Liver (tissue), 9 donors: ENCODE results near the gene FOXL1. TPM values are rescaled to one million over a fixed set of nuclear protein-coding genes. Genes with fewer than 3 reads are reported as not detected.

ENCODE experiments used
- DNase-seq: peaks from one replicate; pipeline ENCODE4 v3.0.0-alpha.2; 2017; ENCODE audit warnings: low spot score
- H3K27ac ChIP-seq, 2 donors: one replicate each; pipeline ENCODE4 v1.7.0; 2013; ENCODE audit warnings: inconsistent platforms in 2 of 2, low read length in 2 of 2, control low read depth in 1 of 2, low read depth in 1 of 2, mild to moderate bottlenecking in 1 of 2
- H3K27me3 ChIP-seq, 4 donors: one replicate each; pipeline versions ENCODE4 v1.6.1 to v1.7.0; 2013; ENCODE audit warnings: low read length in 3 of 4, inconsistent platforms in 1 of 4, mild to moderate bottlenecking in 1 of 4, moderate library complexity in 1 of 4; ENCODE audit not compliant: control insufficient read depth in 4 of 4, insufficient read depth in 4 of 4
- H3K36me3 ChIP-seq, 4 donors: one replicate each; pipeline versions ENCODE4 v1.6.1 to v1.7.0; 2013; ENCODE audit warnings: low read length in 3 of 4, mild to moderate bottlenecking in 3 of 4, low read depth in 1 of 4, moderate library complexity in 1 of 4; ENCODE audit not compliant: control insufficient read depth in 4 of 4, insufficient read depth in 3 of 4
- H3K4me1 ChIP-seq, 4 donors: one replicate each; pipeline versions ENCODE4 v1.6.1 to v1.7.0; 2013; ENCODE audit warnings: low read length in 3 of 4, mild to moderate bottlenecking in 3 of 4, moderate library complexity in 1 of 4; ENCODE audit not compliant: control insufficient read depth in 4 of 4, insufficient read depth in 4 of 4
- H3K4me3 ChIP-seq, 3 donors: one replicate each; pipeline versions ENCODE4 v1.6.1 to v1.7.0; 2013; ENCODE audit warnings: low read length in 3 of 3, control low read depth in 1 of 3, low read depth in 1 of 3, mild to moderate bottlenecking in 1 of 3
- H3K9ac ChIP-seq, 2 donors: one replicate each; pipeline ENCODE4 v1.7.0; 2013; ENCODE audit warnings: low read length in 2 of 2, mild to moderate bottlenecking in 2 of 2, moderate library complexity in 2 of 2, control low read depth in 1 of 2, low read depth in 1 of 2
- H3K9me3 ChIP-seq, 4 donors: one replicate each; pipeline versions ENCODE4 v1.6.1 to v1.7.0; 2013; ENCODE audit warnings: low read length in 3 of 4; ENCODE audit not compliant: control insufficient read depth in 4 of 4
- CTCF ChIP-seq: fragments of 150-350 bp; IDR thresholded peaks from 2 replicates; pipeline ENCODE4 v1.5.1; 2017; ENCODE audit warnings: improper control_type of control experiment, low read depth, low read length; ENCODE audit not compliant: missing input control
- EGR1 ChIP-seq, 2 donors: IDR thresholded peaks; 2 replicates each; pipeline ENCODE4 v1.6.1; 2016 to 2018; ENCODE audit warnings: antibody characterized with exemption in 2 of 2, low read depth in 2 of 2
- FOXA2 ChIP-seq: IDR thresholded peaks from 2 replicates; pipeline ENCODE4 v1.6.1; 2016; ENCODE audit warnings: antibody characterized with exemption
- GABPA ChIP-seq, 2 donors: IDR thresholded peaks in 1 of 2; conservative IDR thresholded peaks in 1 of 2; 2 replicates each; pipeline ENCODE4 v1.6.1; 2016; ENCODE audit warnings: antibody characterized with exemption in 2 of 2, mild to moderate bottlenecking in 1 of 2, moderate library complexity in 1 of 2
- HNF4G ChIP-seq: IDR thresholded peaks from 2 replicates; pipeline ENCODE4 v1.6.1; 2016; ENCODE audit warnings: antibody characterized with exemption
- JUND ChIP-seq, 2 donors: IDR thresholded peaks; 2 replicates each; pipeline ENCODE4 v1.6.1; 2016; ENCODE audit warnings: antibody characterized with exemption in 2 of 2
- MAX ChIP-seq: IDR thresholded peaks from 2 replicates; pipeline ENCODE4 v1.6.1; 2016; ENCODE audit warnings: antibody characterized with exemption
- NR2F2 ChIP-seq: IDR thresholded peaks from 2 replicates; pipeline ENCODE4 v1.6.1; 2016; ENCODE audit warnings: antibody characterized with exemption
- RAD21 ChIP-seq, 2 donors: IDR thresholded peaks; 2 replicates each; pipeline ENCODE4 v1.6.1; 2016; ENCODE audit warnings: antibody characterized with exemption in 2 of 2, mild to moderate bottlenecking in 2 of 2
- RXRA ChIP-seq, 2 donors: IDR thresholded peaks; 2 replicates each; pipeline ENCODE4 v1.6.1; 2017 to 2018; ENCODE audit warnings: antibody characterized with exemption in 2 of 2, mild to moderate bottlenecking in 1 of 2
- SP1 ChIP-seq: IDR thresholded peaks from 2 replicates; pipeline ENCODE4 v1.6.1; 2018; ENCODE audit warnings: antibody characterized with exemption, mild to moderate bottlenecking
- TAF1 ChIP-seq: conservative IDR thresholded peaks from 2 replicates; pipeline ENCODE4 v1.6.1; 2016; ENCODE audit warnings: antibody characterized with exemption, mild to moderate bottlenecking
- YY1 ChIP-seq: IDR thresholded peaks from 2 replicates; pipeline ENCODE4 v1.6.1; 2016; ENCODE audit warnings: antibody characterized with exemption, mild to moderate bottlenecking
- WGBS: extraction: QIAGEN DNeasy Blood & Tissue Kit; methylation state at CpG from one replicate; pipeline ENCODE4 v1.1.7; 2013; 5-methylcytosine and 5-hydroxymethylcytosine counted together
- polyA plus RNA-seq, 2 donors: library from polyadenylated mRNA; stranded (reverse) in 1 of 2; unstranded in 1 of 2; fragments of 200-250 nt in 1 of 2; fragments of >200 nt in 1 of 2; fragmentation: Nextera tagmentation in 1 of 2; extraction: Ambion mirVana in 1 of 2; gene quantifications; one replicate each; pipeline versions ENCODE4 v1.2.1 to v1.2.3, GENCODE V29; 2013 to 2015
- total RNA-seq, 2 donors: library from RNA; depleted of rRNA; stranded (reverse); fragments of >200 nt; gene quantifications; one replicate each; pipeline ENCODE4 v1.2.3, GENCODE V29; 2014
- TF ChIP-seq, protein P1 (sequence below): IDR thresholded peaks from 2 replicates; pipeline ENCODE4 v1.6.1; 2016; ENCODE audit warnings: antibody characterized with exemption, mild to moderate bottlenecking
- TF ChIP-seq, protein P2 (sequence below): IDR thresholded peaks from 2 replicates; pipeline ENCODE4 v1.6.1; 2016; ENCODE audit warnings: antibody characterized with exemption
- donor health status: healthy.
- donor health status: healthy.
- donor health status: healthy.
- donor health status: healthy.
- donor health status: healthy.

FOXL1 gene
- total and polyA plus RNA-seq, 4 donors, result 0.05 to 0.06 TPM; not detected in 2

DNA sequence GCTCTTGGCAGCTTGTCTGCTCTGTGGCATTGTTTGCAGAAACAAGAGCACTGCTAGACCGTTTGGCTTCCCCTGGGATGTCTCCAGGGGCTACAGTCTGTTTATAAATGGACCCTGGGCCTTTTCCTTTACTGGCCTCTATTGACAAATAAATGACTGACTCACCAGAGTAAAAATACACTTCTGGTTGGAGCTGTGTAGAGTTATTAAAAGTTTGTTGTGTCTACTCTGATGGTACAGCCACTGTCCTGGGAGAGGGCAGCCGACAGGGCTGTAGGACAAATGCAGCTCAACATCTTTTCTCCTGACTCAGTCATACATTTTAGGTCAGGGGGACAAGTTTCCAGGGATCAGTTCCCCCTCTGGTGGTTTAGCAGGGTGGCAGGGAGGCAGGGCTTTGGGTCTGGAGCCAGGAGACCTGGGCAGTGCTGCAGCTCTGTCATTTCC lies 30.0 kb downstream of the FOXL1 start:
- no peak overlapping the region for H3K9ac ChIP-seq
- 40% methylated on average over 2 of the region's 2 CpGs for WGBS
- H3K4me3 ChIP-seq, result no peak overlapping the region
- TF ChIP-seq SP1 (no peak), YY1 (no peak), NR2F2 (no peak), HNF4G (no peak)
- TF ChIP-seq, protein P1, sequence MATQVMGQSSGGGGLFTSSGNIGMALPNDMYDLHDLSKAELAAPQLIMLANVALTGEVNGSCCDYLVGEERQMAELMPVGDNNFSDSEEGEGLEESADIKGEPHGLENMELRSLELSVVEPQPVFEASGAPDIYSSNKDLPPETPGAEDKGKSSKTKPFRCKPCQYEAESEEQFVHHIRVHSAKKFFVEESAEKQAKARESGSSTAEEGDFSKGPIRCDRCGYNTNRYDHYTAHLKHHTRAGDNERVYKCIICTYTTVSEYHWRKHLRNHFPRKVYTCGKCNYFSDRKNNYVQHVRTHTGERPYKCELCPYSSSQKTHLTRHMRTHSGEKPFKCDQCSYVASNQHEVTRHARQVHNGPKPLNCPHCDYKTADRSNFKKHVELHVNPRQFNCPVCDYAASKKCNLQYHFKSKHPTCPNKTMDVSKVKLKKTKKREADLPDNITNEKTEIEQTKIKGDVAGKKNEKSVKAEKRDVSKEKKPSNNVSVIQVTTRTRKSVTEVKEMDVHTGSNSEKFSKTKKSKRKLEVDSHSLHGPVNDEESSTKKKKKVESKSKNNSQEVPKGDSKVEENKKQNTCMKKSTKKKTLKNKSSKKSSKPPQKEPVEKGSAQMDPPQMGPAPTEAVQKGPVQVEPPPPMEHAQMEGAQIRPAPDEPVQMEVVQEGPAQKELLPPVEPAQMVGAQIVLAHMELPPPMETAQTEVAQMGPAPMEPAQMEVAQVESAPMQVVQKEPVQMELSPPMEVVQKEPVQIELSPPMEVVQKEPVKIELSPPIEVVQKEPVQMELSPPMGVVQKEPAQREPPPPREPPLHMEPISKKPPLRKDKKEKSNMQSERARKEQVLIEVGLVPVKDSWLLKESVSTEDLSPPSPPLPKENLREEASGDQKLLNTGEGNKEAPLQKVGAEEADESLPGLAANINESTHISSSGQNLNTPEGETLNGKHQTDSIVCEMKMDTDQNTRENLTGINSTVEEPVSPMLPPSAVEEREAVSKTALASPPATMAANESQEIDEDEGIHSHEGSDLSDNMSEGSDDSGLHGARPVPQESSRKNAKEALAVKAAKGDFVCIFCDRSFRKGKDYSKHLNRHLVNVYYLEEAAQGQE, result no peak
- TF ChIP-seq, protein P2, sequence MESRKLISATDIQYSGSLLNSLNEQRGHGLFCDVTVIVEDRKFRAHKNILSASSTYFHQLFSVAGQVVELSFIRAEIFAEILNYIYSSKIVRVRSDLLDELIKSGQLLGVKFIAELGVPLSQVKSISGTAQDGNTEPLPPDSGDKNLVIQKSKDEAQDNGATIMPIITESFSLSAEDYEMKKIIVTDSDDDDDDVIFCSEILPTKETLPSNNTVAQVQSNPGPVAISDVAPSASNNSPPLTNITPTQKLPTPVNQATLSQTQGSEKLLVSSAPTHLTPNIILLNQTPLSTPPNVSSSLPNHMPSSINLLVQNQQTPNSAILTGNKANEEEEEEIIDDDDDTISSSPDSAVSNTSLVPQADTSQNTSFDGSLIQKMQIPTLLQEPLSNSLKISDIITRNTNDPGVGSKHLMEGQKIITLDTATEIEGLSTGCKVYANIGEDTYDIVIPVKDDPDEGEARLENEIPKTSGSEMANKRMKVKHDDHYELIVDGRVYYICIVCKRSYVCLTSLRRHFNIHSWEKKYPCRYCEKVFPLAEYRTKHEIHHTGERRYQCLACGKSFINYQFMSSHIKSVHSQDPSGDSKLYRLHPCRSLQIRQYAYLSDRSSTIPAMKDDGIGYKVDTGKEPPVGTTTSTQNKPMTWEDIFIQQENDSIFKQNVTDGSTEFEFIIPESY, result no peak
- H3K4me1 ChIP-seq, result no peaks in the 10 kb centered on the region
- H3K9me3 ChIP-seq, result no peaks in the 10 kb centered on the region
- H3K27ac ChIP-seq, result no peak overlapping the region
- no peak for DNase-seq
- peaks cover 0 to 9% (median 0%) of the 10 kb centered on the region in 4 donors for H3K27me3 ChIP-seq
- no peaks in the 10 kb centered on the region for H3K36me3 ChIP-seq

DNA sequence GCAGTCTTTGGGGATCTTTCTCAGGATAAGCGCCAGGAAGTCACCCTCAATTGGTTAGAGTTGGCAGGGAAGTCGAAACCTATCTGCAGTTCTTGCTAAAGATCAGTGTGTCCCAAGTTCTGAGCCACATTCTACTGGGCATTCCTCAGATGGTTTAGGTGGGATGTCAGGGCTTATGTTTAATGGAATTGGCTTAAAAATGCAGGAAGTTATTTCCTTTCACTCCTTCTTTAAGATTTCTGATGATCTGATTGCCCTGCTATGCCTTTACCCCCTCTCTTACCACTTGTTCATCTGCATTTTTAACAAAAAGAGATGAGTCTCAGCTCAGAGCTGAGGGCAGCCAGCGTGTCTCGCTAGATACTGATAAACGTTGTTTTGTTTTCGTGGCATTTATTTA lies 30.8 kb downstream of the FOXL1 start:
- Histone ChIP-seq H3K4me3 (no peak overlapping the region), H3K27ac (no peak overlapping the region), H3K9ac (no peak overlapping the region), H3K27me3 (peaks cover 0 to 9% (median 0%) of the 10 kb centered on the region in 4 donors), H3K4me1 (no peaks in the 10 kb centered on the region), H3K9me3 (no peaks in the 10 kb centered on the region), H3K36me3 (no peaks in the 10 kb centered on the region)
- no peak for DNase-seq
- TF ChIP-seq RAD21 (IDR thresholded peaks at IDR 0.05), result no peak
- TF ChIP-seq SP1, result no peak
- TF ChIP-seq NR2F2, result no peak
- TF ChIP-seq, protein P1, result no peak
- no peak for TF ChIP-seq GABPA (IDR thresholded peaks at IDR 0.05 in 1 of 2, conservative IDR thresholded peaks at IDR 0.05 in 1 of 2)
- TF ChIP-seq TAF1, result no peak
- TF ChIP-seq CTCF, result no peak
- no peak for TF ChIP-seq YY1
- no peak for TF ChIP-seq RXRA (IDR thresholded peaks at IDR 0.05)
- TF ChIP-seq, protein P2, result no peak
- TF ChIP-seq EGR1 (IDR thresholded peaks at IDR 0.05; ENCODE audit: low read depth in 2 of 2), result no peak
- TF ChIP-seq JUND (IDR thresholded peaks at IDR 0.05), result no peak
- no peak for TF ChIP-seq MAX
- TF ChIP-seq FOXA2, result no peak
- WGBS, result 78% methylated on average over 6 of the region's 6 CpGs
